D721Med (cell line): Measurements from ENCODE around the gene PUDP.

Experiments
- DNase-seq: peaks from one replicate; pipeline ENCODE4 v3.0.0; 2011; ENCODE audit warnings: low spot score; ENCODE audit not compliant: insufficient read length
- FAIRE-seq: peaks from 2 replicates; lab custom pipeline; 2011; peaks lifted over from hg19 to GRCh38; lab: Jason Lieb, UNC
- TF ChIP-seq, protein P1 (sequence below): IDR thresholded peaks from 2 replicates; pipeline ENCODE4 v1.5.1; 2012; ENCODE audit warnings: mild to moderate bottlenecking, control low read depth; ENCODE audit not compliant: insufficient read depth; ENCODE audit errors: missing control alignments

PUDP gene

GRCh38 chrX:7146703-7147412 is 1.1 kb downstream of the PUDP start:
- DNase-seq (no peak), FAIRE-seq (no peak)
- TF ChIP-seq, protein P1, sequence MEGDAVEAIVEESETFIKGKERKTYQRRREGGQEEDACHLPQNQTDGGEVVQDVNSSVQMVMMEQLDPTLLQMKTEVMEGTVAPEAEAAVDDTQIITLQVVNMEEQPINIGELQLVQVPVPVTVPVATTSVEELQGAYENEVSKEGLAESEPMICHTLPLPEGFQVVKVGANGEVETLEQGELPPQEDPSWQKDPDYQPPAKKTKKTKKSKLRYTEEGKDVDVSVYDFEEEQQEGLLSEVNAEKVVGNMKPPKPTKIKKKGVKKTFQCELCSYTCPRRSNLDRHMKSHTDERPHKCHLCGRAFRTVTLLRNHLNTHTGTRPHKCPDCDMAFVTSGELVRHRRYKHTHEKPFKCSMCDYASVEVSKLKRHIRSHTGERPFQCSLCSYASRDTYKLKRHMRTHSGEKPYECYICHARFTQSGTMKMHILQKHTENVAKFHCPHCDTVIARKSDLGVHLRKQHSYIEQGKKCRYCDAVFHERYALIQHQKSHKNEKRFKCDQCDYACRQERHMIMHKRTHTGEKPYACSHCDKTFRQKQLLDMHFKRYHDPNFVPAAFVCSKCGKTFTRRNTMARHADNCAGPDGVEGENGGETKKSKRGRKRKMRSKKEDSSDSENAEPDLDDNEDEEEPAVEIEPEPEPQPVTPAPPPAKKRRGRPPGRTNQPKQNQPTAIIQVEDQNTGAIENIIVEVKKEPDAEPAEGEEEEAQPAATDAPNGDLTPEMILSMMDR = no peak

DNA sequence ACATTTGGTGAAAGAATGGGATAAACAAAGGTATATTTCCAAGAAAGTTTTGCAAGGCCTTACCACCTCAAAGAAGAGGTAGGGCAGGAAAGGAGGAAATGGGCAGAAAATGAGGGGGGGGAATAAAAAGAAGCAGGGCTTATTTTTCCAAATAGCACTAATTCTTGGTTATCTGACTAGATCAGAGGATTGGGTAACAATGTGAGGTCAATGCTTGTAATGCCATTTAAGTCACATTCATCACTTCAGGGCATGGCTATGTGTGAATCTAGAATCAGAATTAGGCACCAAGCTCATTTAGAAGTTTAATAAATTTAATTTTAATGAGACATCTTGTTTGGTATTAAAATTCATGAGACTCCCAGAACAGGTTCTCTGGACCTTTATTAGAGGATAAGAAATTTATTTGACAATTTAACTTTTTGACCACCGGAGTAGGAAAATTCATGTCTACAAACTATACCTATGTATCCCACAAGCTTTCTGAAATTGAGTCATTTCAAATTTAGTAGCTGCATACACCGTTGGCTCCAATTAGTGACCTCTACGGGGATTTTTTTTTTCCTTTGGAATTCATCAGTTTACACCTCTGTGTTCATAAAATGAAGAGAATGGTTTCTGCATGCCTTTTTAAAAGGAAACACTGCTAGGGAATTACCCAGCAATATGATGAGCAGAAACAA is 1.8 kb downstream of the PUDP start:
- DNase-seq (no peak), FAIRE-seq (peak; percentile 64)
- TF ChIP-seq, protein P1 = no peak

- DNase-seq (no peak), FAIRE-seq (no peak)
These were observed 2.5 kb downstream of the PUDP start for GRCh38 chrX:7145454-7145853.

GRCh38 chrX:7143941-7144525 is 3.9 kb downstream of the PUDP start:
- no peak for FAIRE-seq
- TF ChIP-seq, protein P1 = no peak
- no peak for DNase-seq

More at GRCh38 chrX:7145454-7145853, 2.5 kb downstream of the PUDP start:
- TF ChIP-seq, protein P1 = no peak

GRCh38 chrX:7143076-7143475 is 4.9 kb downstream of the PUDP start:
- TF ChIP-seq, protein P1 = no peak
- FAIRE-seq (no peak), DNase-seq (no peak)

DNA sequence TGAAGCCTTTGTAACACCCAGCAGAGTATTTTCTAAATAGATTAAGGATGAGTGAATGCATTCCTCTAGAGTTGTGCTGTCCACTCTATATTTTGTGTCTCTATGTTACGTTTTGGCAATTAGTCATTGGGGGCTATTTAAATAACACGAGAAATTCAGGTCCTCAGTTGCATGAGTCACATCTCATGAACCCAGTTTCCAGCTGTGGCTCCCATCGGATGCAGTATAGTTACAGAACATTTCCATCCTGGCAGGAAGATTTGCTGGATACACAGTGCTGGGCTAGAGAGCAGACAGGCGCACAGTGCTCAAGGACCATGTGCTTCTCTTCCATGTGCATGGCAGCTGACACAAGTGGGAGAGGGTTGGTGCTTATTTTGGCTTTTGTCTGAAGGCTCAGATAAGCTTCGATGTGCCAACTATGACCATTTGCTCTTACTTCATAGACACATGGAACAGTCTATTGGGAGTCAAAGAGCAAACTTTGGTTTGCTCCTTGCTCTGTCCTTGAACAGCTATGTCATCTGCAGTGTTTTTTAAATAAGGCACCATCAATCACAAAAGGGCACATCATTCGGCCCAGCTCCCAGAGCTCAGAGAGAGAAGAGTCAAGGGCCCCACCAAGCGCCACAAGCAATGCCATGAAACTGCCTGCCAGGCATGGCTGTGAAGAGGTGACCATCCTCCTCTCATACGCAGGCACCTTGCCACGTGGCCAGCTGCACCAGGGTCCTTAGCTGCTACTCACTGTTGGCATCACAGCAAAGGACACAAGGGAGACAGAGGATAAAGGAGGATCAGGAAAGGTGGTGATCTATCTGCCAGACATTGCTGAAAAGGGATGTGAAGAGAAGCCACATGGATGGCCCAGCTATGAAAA is 8.5 kb downstream of the PUDP start:
- TF ChIP-seq, protein P1 = no peak
- DNase-seq = no peak
- no peak for FAIRE-seq
